Activated T-cell treated with anti-CD3 and anti-CD28 coated beads for 48 hours (primary cell): Measurements from ENCODE around the gene ATP6V0C.
"Not testable (repeated sequence)": the region's sequence is repeated elsewhere in the genome, so short reads cannot be mapped to it uniquely, and the experiment has no call there.

ENCODE experiments used
- DNase-seq: peaks from one replicate; pipeline ENCODE4 v3.0.0-alpha.2; 2020; ENCODE audit warnings: low read depth

Gene ATP6V0C

DNA sequence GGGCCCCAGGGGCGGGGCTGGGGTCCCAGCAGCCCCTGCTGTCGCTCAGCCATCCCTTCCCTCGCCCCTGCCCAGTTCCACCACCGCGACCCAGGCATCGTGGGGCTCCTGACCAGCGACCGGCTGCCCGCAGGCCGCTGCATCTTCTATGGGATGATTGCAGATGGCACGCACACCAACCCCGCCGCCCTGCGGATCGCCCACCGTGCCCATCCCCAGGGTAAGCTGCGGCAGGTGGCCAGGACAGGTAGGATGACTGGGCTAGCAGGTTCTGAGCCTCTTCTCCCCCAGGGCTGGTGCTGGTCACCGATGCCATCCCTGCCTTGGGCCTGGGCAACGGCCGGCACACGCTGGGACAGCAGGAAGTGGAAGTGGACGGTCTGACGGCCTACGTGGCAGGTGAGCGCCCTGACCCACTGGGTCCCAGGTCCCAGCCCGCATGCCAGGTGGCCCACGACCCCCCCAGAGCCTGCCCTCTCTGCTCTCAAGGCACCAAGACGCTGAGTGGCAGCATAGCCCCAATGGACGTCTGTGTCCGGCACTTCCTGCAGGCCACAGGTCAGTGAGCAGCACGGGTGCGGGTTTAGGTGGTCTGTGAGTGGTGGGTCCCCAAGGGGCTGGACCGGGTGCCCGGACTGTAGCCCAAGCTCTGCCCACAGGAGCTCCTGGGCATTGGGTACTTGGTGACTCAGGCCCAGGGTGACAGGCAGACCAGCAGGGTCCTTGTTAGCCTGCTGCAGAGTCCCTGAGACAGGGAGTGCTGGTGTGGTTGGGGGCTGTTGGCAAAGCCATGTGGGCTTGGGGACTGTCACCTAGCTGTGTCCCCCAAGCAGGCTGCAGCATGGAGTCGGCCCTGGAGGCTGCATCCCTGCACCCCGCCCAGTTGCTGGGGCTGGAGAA is 14.7 kb downstream of the ATP6V0C start:
- DNase-seq, result no peak

DNA sequence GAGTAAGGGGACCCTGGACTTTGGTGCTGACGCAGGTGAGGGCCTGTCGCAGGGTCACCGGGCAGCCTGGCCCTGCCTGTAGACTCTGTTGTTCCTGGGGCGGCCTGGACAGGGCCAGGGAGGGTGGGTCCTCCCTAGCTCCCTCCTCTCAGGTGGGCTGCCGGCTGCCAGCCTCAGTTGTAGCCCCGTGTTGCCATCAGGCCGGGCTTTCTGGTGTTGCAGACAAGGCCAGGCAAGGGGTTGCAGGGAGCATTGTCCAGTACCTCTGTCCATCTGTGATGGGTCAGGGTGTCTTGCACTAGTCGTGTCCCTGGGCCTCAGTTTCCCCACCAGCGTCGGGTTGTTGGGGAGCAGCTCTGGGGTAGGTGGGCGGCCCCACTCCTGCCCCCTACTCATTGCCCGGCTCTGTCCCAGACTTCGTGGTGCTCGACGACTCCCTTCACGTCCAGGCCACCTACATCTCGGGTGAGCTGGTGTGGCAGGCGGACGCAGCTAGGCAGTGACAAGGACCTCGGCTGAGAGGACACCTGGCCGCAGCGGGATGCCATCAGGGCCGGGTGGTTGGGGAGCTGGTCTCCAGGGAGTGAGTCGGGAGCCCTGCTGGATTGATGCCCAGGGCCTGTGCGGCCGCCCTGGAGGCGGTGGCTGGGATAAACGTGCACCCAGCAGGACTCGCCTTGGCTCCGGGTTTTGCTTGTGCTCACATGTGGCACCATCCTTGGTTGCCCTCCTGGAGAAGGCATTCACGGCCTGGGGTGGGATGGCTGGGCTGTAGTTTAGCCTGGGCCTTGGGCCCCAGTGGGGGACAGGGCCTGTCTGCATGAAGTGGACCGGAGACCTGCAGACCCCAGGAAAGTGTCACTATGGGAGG is 15.5 kb downstream of the ATP6V0C start:
- no peak for DNase-seq

DNA sequence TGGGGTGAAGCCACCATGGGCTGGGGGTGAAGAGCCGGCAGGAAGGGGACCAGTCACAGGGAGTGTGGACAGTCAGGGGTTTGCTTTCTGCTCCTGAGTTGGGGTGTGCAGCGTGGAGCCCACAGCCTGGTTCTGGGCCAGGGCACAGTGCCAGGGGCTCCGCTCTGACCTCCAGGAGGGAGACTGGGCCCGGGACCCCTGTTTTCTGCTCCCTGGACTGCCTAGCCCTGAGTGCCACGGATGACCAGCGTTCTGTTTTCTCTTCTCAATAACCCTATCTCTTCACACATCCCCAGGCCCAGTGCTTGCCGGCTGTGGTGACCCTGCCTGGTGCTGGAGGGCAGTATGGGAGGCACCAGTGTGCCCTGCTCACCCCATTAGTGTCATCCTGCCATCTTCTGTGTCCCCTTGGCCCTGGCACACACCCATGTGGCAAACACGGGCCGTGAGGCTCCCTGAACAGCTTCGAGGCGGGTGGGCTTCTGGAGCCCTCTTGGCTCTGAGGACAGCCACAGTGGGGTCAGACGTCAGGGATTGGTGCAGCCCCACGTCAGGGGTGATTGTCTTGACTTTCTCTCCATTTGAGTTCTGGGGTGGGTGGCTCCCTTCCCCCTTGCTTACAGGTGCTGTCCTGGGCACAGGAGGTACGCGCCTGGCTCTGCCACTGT is 16.3 kb downstream of the ATP6V0C start:
- DNase-seq, result no peak

DNA sequence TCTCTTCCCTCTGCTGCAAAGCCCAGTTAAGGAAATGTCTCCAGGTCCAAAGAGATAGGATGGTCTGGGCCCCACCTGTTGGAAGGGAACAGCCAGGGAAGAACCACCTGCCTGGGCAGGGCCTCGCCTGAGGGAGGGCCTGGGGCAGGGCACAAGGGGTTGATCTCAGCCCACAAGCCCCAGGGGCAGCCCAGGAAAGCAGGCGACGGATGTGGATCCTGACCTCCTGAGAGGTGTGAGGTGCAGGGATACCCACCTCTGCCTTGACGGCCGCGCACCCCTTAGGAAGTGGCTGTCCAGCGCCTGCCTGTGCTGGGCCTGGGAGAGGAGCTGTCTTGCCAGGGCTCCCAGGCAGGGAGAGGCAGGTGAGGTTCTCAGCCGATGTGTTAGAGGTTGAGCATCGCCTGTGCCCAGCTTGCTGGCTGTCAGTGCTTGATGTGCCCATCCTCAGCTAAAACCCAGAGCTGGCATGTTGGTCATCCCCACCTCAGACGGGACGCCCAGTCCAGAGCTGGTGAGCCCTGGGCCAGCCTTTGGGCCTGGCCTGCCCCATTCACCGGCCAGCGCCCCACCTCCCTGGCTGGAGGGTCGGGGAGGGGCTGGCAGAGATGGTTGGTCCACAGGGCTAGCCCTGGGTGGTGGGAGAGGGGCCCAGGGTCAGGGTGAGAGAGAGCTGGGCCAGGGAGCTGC is 17.0 kb downstream of the ATP6V0C start:
- no peak for DNase-seq

DNA sequence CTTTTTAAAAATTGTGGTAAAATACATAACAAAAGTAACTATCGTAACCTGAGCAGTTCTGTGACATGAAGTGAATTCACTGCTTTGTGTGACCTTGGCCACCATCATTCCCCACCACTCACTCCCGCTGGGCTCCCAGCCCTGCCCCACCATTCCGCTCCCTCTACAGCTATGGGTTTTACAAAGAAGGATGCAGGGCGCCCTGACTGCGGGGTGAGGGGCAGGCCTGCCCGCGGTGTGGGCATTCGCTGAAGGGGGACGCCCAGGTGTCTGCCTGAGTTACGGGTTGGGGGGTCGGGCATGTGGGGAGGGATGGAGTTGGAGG is 17.6 kb downstream of the ATP6V0C start, which contains the start of gene CEMP1:
Gene CEMP1 (minus strand): TSS at position 38 of the 325 bp plus-strand sequence. CDS start 335 bp downstream, outside the sequence.
- no peak for DNase-seq

DNA sequence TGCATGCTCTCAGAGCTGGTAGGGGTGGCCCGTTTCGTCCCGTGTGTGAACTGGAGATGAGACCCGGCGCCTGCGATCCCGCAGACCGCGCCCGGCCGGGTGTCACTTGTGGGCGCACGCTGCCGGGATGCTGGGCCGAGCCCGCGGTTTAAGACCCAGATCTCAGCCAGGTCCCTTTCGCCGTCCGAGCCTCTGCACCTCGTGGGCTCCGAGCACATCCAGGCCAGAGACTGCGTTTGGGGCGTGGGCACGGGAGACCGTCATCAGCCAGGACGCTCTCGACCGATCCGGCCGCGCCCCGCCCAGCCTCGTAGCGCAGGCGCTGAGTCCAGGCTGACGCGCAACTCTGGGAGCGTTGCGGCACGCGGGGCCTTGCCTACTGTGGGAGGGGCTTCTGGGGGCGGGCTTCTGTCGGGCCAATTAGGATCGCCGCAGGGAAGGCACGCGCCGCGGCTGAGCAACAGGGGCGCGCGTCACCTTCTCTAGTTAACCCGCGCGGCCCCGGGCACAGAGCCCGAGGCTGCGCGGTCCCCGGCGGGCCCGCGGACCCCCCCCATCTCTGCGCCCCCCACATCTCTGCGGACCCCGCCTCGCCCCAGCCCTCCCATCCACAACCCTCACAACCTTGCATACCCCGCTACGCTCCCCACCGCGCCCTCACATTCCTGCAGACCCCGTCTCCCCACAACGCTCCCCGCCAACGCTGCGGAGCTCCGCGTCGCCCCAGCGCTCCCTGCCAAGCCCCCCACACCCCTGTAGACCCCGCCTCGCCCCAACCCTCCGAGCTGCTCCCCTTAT is 18.1 kb downstream of the ATP6V0C start:
- peak; percentile 97 for DNase-seq

DNA sequence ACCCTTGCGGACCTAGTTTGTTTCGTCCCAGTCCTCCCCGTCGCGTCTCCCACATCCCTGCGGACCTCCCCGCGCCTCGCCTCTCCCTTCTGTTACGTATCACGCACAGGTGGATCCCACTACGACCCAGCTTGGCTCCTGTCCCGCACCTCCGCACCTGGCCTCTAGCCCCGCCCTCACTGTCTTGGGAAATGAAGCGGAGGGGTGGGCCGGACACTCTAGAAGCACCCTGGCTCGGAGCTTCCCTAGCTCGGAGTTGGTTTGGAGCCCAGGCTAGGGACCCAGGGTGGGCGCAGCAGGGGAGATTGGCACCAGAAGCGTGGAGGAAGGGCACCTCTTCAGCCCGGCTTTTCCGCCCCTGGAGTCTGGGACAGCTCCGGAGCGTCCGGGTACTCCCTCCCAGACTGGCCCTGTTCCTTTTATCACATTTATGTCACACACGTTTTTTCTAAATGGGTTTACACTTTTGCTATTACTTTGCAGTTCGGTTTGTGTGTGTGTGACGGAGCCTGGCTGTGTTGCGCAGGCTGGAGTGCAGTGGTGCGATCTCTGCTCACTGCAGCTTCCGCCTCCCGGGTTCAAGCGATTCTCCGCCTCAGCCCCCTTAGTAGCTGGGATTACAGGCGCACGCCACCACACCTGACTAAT is 18.9 kb downstream of the ATP6V0C start:
- peak; percentile 60 for DNase-seq

DNA sequence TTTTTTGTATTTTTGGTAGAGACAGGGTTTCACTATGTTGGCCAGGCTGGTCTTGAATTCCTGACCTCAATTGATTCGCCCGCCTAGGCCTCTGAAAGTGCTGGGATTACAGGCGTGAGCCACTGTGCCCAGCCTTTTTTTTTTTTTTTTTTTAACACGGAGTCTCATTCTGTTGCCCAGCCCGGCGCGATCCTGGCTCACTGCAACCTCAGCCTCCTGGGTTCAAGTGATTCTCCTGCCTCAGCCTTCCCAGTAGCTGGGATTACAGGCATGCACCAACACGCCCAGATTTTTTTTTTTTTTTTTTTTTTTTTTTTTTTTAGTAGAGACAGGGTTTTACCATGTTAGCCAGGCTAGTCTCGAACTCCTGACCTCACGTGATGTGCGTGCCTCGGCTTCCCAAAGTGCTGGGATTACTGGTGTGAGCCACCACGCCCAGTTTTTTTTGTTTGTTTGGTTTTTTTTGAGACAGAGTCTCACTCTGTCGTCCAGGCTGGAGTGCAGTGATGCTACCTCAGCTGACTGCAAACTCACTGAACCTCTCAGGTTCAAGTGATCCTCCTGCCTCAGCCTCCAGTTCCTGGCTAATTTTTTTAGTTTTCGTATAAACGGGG is 19.5 kb downstream of the ATP6V0C start:
- not testable (repeated sequence) for DNase-seq

DNA sequence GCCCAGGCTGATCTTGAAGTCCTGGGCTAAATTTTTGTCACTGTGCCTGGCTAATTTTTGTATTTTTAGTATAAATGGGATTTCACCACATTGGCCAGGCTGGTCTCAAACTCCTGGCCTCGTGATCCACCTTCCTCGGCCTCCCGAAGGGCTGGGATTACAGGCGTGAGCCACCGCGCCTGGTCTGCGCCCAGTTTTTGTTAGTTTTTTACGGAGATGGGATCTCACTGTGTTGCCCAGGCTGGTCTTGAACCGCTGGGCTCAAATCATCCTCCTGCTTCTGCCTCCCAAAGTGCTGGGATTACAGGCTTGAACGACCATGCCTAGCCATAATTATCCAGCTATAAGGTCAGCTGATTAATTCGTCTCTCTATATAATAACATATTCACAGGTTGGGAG is 20.2 kb downstream of the ATP6V0C start:
- DNase-seq, result no peak

DNA sequence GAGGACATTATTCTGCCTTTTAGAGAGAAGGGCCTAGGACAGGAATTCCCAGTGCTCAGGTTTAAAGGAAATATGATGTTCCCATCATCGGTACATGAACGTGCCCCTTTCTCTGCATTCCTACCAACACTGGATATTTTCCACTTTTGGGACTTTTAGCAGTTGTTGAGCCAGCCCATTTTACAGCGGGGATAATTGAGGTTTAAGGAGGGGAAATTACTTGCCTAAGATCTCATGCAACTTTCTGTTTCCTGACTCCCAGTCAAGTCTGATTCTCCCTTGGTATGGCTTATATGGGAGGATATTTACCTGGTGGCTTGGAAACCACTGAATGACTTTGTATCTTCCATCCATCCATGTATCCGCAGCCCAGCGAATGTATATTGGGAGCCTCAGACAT is 20.6 kb downstream of the ATP6V0C start:
- not testable (repeated sequence) for DNase-seq

DNA sequence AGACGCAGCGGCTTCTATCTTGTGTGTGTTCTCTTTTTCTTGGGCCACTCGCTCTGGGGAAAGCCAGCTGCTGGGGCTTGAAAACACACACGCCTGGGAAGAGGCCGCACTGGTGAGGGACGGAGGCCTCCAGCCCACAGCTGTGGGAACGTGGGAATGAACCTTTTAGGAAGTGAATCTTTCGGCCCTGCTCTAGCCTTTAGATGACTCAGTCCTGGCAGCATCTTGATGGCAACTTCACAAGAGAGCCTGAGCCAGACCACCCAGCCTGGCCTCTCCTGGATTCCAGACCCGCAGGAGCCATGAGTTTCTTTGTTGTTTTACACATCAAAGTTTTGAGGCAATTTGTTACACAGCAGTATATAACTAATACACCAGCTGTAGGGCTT is 21.9 kb downstream of the ATP6V0C start:
- no peak for DNase-seq

DNA sequence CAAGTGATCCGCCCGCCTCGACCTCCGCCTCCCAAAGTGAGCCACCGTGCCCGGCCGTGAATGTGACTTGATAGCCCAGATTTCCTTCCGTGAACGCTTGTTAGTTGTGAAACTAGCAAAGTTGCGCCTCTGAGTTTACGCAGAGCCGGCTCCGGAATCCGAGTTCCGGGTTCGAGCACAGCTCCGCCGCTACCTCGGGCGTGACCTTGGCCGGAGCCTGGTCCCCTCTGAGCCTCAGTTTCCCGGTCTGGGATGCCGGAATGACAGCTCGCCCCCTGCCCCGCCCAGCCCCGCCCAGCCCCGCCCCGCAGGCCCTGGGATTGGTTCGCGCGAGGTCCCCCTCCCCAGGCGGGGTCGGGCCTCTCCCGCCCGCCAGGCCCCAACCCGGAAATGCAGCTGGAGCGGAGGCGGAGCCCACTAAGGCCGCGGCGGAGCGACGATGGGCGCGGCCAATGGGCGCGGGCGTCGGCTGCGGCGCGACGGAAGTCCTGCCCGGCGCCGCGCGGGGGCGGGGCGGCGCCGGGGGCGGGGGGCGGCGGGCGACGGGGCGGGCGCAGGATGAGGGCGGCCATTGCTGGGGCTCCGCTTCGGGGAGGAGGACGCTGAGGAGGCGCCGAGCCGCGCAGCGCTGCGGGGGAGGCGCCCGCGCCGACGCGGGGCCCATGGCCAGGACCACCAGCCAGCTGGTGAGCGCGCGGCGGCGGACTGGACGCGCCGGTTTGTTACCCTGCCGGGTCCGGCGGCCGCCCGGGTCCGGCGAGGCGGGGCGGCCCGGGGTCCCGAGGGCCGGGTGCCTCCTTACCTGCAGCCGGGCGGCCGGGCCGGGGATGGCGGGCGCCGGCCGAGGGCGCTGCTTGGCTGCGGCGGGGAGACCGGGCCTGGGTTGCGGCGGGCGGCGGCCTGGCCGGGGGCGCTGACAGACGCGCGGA is 24.0 kb downstream of the ATP6V0C start, which contains the start of gene PDPK1:
Gene PDPK1 (plus strand): TSS at position 571 of the 929 bp plus-strand sequence. CDS start 92 bp downstream, at position 663.
- peak; percentile 96 for DNase-seq

DNA sequence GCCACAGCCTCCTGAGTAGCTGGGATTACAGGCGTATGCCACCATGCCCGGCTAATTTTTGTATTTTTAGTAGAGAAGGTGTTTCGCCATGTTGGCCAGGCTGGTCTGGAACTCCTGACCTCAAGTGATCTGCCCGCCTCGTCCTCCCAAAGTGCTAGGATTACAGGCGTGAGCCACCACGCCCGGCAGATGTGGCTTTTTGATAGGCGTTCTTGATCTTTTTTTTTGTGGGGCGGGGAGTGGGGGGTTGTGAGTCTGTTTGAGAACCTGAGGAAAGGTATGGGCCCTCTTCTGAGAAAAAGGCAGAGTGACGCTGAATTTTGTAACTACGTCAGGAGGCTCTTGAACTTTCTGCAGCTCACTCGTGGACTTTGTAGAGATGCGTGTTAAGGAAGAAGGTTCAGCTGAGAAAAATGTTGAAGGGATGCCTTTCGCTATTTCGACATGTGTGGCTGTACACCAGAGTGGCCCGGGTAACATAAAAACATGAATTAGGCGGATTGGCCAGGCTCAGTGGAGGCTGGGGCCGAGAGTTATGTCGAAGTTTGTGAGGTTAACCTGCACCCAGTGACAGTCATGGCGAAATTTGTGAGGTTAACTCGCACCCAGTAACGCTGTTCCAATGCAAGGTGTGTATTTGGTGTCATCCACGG is 25.6 kb downstream of the ATP6V0C start:
- DNase-seq, result not testable (repeated sequence)

DNA sequence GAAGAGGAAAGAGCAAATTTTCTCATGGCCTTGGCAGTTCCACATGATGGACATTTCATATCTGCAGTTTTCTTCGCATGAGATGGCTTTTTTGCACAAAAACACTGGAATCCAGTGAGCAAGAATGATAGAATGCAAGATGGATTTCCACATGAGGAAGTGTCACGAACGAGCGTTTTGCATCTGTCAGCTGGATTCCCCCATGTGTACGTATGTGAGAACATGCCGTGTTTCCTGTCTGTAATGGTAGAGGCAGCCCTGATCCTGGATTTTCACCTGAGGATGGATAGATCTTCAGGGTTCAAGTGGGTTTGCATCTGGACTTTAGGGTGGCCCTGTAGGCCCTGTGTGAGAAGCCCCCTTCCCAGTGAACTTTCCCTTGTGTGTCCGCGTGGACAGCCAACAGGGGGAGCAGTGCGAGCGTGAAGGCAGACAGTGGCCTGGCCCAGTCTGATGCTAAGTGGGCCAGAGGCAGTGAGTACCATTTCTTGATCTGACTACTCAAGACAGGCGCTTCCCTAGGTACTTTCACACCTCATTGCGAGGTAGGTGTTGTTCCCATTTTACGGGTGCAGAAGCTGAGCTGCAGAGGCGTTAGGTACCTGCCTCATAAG is 26.2 kb downstream of the ATP6V0C start:
- DNase-seq, result not testable (repeated sequence)

DNA sequence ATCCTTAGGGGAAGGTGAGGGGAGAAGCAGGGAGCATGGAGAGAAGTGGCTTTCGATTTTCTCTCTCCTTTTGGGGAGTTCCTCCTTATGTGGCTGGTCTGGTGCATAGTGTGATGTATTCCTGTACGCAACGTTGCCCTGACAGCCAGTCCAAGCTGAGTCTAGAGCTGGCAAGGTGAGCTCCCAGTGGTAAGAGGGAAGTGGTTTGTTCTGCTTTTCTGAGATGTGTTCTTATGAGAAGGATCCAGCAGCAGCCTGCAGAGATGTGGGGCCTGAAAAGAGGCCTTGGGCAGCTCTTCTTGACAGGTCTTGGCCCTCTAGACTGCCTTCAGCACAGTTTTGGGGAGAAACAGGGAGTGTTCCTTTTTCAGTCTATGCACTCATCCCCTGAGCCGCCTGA is 27.2 kb downstream of the ATP6V0C start:
- not testable (repeated sequence) for DNase-seq

DNA sequence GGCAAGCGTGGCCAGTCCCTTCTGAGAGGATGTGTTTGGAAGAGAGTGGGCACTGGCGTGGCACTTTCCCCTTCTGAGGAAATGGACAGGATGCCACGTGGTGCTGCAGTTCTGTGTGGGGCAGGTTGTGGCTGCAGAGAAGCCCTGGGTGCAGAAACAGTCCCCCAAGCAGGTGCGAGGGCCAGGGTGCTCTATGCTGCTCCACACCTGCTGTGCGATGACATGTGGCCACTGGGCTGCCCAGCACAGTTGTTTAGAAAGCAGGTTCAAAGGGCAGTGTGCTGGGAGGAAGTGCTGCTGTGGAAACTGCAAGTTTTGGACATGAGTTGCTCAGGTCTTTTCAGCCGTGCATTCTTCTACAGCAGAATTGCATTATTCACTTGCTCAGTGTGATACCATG is 27.7 kb downstream of the ATP6V0C start:
- DNase-seq, result not testable (repeated sequence)

DNA sequence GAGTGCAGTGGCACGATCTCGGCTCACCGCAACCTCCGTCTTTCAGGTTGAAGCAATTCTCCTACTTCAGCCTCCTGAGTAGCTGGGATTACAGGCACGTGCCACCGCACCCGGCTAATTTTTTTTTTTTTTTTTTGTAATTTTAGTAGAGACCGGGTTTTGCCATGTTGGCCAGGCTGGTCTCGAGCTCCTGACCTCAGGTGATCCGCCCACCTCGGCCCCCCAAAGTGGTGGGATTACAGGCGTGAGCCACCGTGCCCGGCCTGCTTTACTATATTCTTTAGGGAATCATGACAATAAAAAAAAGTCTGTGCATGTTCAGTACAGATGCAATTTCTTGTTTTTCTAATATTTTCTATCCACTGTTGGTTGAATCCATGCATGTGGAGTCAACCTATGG is 30.0 kb downstream of the ATP6V0C start:
- DNase-seq, result not testable (repeated sequence)
